ENCODE results near the gene POU2AF3.
A peak's percentile ranks its signal among the peaks of the same experiment; 100 is the strongest.

The POU2AF3 gene, protein sequence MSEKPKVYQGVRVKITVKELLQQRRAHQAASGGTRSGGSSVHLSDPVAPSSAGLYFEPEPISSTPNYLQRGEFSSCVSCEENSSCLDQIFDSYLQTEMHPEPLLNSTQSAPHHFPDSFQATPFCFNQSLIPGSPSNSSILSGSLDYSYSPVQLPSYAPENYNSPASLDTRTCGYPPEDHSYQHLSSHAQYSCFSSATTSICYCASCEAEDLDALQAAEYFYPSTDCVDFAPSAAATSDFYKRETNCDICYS

DNA sequence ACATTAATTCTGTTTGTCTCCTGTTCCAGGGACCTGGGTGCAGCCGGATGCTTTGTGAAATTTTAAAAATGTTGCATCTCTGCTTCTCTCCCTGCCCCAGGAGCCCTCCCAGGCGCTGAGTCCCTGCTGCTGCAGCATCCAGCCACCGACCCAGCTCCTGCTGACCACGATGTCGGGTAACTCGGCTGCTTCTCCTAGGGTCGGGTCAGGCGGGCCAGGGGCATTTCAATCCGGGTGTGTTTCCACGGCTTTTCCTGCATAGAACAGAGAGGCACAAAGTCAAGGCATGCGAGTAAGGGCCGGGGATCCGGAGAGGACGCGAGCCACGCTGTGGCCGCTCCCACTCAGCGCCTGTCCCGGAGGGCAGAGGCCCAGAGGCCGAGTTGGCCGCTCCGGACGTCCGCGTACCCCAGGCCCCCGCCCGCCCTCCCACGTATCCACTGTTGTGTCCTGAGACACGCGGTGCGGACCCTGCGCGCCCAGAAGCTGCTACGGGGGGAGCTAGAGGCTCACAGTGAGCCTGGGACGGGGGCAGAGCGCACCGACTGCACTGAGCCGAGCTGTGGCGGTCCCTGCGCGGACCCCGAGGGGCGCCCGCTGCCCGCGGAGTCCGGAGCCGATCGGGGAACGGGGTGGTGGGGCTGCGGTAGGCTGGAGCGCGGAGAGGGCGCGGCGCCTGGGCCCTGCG, at the start of gene POU2AF3:
POU2AF3 (plus strand) TSS at position 134 of the 688 bp plus-strand sequence; CDS start at position 170, 36 bp downstream.
- peak within 1 kb of the TSS; percentile 80 for H3K9ac ChIP-seq (ENCODE audit: insufficient read length, low read depth)
- no peaks in the 10 kb centered on the region for H3K36me3 ChIP-seq (ENCODE audit: insufficient read depth, insufficient read length, low read length)
- H3K4me3 ChIP-seq (ENCODE audit: insufficient read length, low read depth), result peak within 1 kb of the TSS; percentile 63
- H3K27me3 ChIP-seq (ENCODE audit: insufficient read depth, insufficient read length), result peaks cover 32% of the 10 kb centered on the region
- no peaks in the 10 kb centered on the region for H3K9me3 ChIP-seq (ENCODE audit: insufficient read depth, low read length)
- TF ChIP-seq YY1 (IDR thresholded peaks at IDR 0.05; ENCODE audit: insufficient read depth, insufficient read length) (no peak), ZNF274 (IDR thresholded peaks at IDR 0.05; ENCODE audit: low read depth, low read length) (no peak), SUZ12 (IDR thresholded peaks at IDR 0.05; ENCODE audit: extremely low read depth, insufficient read depth, insufficient read length) (no peak)
- H3K4me1 ChIP-seq (ENCODE audit: insufficient read depth, insufficient read length), result no peaks in the 10 kb centered on the region
- DNase-seq (ENCODE audit: low read depth, low spot score), result no peak

DNA sequence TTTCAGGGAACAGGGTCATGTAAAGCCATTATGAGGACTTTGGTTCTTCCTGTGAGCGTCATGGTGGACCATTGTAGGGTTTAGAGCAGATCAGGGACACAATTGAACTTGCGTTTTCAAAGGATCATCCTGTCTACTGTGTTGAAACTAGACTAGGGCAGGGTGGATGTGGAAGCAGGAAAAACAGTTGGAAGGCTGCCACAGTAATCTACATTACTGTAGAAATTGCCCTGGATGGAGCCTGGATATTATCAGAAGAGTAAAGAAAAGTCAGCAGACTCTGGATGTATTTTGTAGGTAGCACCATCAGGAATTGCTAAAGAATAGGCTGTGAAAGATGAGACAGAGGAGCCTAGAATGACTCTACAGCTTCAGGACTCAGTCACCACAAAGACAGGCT, 47.4 kb upstream of the POU2AF3 start:
- Histone ChIP-seq H3K9me3 (ENCODE audit: insufficient read depth, low read length) (no peaks in the 10 kb centered on the region), H3K36me3 (ENCODE audit: insufficient read depth, insufficient read length, low read length) (no peaks in the 10 kb centered on the region), H3K9ac (ENCODE audit: insufficient read length, low read depth) (no peak overlapping the region), H3K4me3 (ENCODE audit: insufficient read length, low read depth) (no peak overlapping the region), H3K27me3 (ENCODE audit: insufficient read depth, insufficient read length) (no peaks in the 10 kb centered on the region), H3K4me1 (ENCODE audit: insufficient read depth, insufficient read length) (no peaks in the 10 kb centered on the region)
- TF ChIP-seq YY1 (IDR thresholded peaks at IDR 0.05; ENCODE audit: insufficient read depth, insufficient read length), result no peak
- TF ChIP-seq ZNF274 (IDR thresholded peaks at IDR 0.05; ENCODE audit: low read depth, low read length), result no peak
- no peak for TF ChIP-seq SUZ12 (IDR thresholded peaks at IDR 0.05; ENCODE audit: extremely low read depth, insufficient read depth, insufficient read length)
- no peak for DNase-seq (ENCODE audit: low read depth, low spot score)

DNA sequence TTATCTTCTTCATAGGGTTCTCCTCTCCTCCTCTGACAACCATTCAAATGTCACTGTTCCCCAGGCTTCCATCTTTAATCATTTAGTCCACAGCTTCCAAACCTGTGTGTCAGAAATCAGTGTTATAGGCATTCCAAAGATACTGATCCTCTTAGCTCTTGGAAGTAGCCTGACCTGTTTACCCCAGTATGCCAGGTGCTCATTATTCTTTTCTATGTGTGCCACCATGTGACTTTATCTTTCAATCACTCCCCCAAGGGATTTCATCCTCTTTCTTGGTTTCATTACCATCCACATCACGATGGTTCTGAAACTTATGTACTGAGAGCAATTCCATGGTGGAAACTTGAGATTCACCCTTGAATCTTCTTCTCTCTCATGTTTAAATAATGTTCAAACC, 45.2 kb upstream of the POU2AF3 start:
- no peaks in the 10 kb centered on the region for H3K27me3 ChIP-seq (ENCODE audit: insufficient read depth, insufficient read length)
- H3K9ac ChIP-seq (ENCODE audit: insufficient read length, low read depth), result no peak overlapping the region
- TF ChIP-seq SUZ12 (IDR thresholded peaks at IDR 0.05; ENCODE audit: extremely low read depth, insufficient read depth, insufficient read length) (no peak), ZNF274 (IDR thresholded peaks at IDR 0.05; ENCODE audit: low read depth, low read length) (no peak)
- H3K4me1 ChIP-seq (ENCODE audit: insufficient read depth, insufficient read length), result no peaks in the 10 kb centered on the region
- no peak for DNase-seq (ENCODE audit: low read depth, low spot score)
- no peaks in the 10 kb centered on the region for H3K9me3 ChIP-seq (ENCODE audit: insufficient read depth, low read length)
- no peak overlapping the region for H3K4me3 ChIP-seq (ENCODE audit: insufficient read length, low read depth)
- H3K36me3 ChIP-seq (ENCODE audit: insufficient read depth, insufficient read length, low read length), result no peaks in the 10 kb centered on the region

DNA sequence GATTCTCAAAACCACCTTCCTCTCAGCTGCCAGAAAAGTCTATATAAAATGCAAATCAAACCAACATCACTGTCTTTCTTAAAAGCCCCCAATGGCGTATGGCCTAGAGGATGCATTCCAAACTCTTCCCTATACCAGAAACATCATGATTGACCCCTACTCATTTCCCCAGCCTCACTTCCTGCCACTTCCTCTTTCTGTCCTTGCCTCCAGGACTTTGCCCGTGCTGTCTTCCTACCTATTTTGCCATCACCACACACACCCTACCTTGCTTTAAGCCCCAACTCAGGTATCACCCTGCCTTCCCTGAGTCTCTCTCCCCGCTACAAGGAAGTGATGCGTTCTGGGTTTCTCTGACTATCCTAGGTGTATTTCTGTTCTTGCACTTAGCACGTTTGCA, 44.7 kb upstream of the POU2AF3 start:
- TF ChIP-seq YY1 (IDR thresholded peaks at IDR 0.05; ENCODE audit: insufficient read depth, insufficient read length), result no peak
- no peak for TF ChIP-seq ZNF274 (IDR thresholded peaks at IDR 0.05; ENCODE audit: low read depth, low read length)
- TF ChIP-seq SUZ12 (IDR thresholded peaks at IDR 0.05; ENCODE audit: extremely low read depth, insufficient read depth, insufficient read length), result no peak
- no peaks in the 10 kb centered on the region for H3K27me3 ChIP-seq (ENCODE audit: insufficient read depth, insufficient read length)
- H3K4me1 ChIP-seq (ENCODE audit: insufficient read depth, insufficient read length), result no peaks in the 10 kb centered on the region
- H3K9ac ChIP-seq (ENCODE audit: insufficient read length, low read depth), result no peak overlapping the region
- H3K9me3 ChIP-seq (ENCODE audit: insufficient read depth, low read length), result no peaks in the 10 kb centered on the region
- no peaks in the 10 kb centered on the region for H3K36me3 ChIP-seq (ENCODE audit: insufficient read depth, insufficient read length, low read length)
- no peak overlapping the region for H3K4me3 ChIP-seq (ENCODE audit: insufficient read length, low read depth)
- no peak for DNase-seq (ENCODE audit: low read depth, low spot score)

DNA sequence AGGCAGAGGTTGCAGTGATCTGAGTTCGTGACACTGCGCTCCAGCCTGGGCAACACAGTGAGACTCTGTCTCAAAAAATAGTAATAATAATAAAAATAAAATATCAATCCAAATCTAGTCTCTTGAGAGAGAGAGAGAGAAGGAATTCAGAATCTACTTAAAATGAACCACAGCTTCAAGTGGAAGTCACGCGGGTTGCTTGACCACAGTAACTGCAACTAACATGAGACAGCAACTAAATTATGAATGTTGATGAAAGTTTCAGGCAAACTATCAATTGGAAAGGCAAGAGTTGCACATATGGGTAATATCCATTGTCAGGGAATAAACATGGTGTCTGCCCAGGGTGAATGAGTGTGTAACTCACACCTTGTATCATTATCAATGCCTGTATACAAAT, 40.3 kb upstream of the POU2AF3 start:
- no peak for TF ChIP-seq YY1 (IDR thresholded peaks at IDR 0.05; ENCODE audit: insufficient read depth, insufficient read length)
- no peak for TF ChIP-seq ZNF274 (IDR thresholded peaks at IDR 0.05; ENCODE audit: low read depth, low read length)
- TF ChIP-seq SUZ12 (IDR thresholded peaks at IDR 0.05; ENCODE audit: extremely low read depth, insufficient read depth, insufficient read length), result no peak
- no peak for DNase-seq (ENCODE audit: low read depth, low spot score)
- Histone ChIP-seq H3K9me3 (ENCODE audit: insufficient read depth, low read length) (no peaks in the 10 kb centered on the region), H3K36me3 (ENCODE audit: insufficient read depth, insufficient read length, low read length) (no peaks in the 10 kb centered on the region), H3K27me3 (ENCODE audit: insufficient read depth, insufficient read length) (no peaks in the 10 kb centered on the region), H3K4me3 (ENCODE audit: insufficient read length, low read depth) (no peak overlapping the region), H3K9ac (ENCODE audit: insufficient read length, low read depth) (no peak overlapping the region), H3K4me1 (ENCODE audit: insufficient read depth, insufficient read length) (no peaks in the 10 kb centered on the region)

DNA sequence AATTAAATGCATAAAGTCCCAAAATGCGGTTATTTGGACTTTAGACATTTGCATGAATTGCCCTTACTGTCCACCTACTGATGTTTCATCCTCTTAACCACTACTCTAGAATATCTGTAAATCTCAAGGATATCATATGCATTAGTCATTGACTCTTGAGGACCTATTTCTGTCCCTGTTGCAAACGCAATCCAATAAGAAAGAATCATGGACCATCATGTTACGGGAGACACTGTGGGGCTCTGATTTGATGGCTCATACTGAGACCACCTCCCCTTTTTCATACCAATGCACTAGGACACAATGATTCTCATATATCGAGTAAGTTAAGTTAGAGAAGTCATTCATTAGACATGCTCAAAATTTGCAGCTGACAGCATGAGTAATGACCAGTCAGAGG, 38.5 kb upstream of the POU2AF3 start:
- no peak overlapping the region for H3K9ac ChIP-seq (ENCODE audit: insufficient read length, low read depth)
- no peaks in the 10 kb centered on the region for H3K9me3 ChIP-seq (ENCODE audit: insufficient read depth, low read length)
- H3K36me3 ChIP-seq (ENCODE audit: insufficient read depth, insufficient read length, low read length), result no peaks in the 10 kb centered on the region
- DNase-seq (ENCODE audit: low read depth, low spot score), result no peak
- no peak overlapping the region for H3K4me3 ChIP-seq (ENCODE audit: insufficient read length, low read depth)
- TF ChIP-seq SUZ12 (IDR thresholded peaks at IDR 0.05; ENCODE audit: extremely low read depth, insufficient read depth, insufficient read length) (no peak), ZNF274 (IDR thresholded peaks at IDR 0.05; ENCODE audit: low read depth, low read length) (no peak), YY1 (IDR thresholded peaks at IDR 0.05; ENCODE audit: insufficient read depth, insufficient read length) (no peak)
- no peaks in the 10 kb centered on the region for H3K27me3 ChIP-seq (ENCODE audit: insufficient read depth, insufficient read length)
- no peaks in the 10 kb centered on the region for H3K4me1 ChIP-seq (ENCODE audit: insufficient read depth, insufficient read length)

DNA sequence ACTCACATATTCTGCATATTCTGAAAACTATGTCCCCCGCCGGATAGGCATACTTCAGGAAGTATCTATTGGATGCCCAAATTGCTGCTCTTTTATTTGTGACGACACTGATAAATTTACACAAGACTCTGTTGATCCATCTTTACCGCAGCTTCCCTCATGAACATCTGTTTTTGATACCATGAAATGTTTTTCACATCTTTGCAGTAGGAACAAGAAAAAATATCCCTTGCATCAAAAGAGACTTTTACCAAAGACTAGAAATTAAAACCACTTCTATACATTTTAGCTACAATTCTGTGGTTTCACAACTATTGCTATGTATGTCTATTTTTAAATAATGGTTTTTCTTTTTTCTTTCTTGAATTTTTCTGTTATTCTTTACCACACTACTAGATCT, 37.5 kb upstream of the POU2AF3 start:
- H3K36me3 ChIP-seq (ENCODE audit: insufficient read depth, insufficient read length, low read length), result no peaks in the 10 kb centered on the region
- H3K9ac ChIP-seq (ENCODE audit: insufficient read length, low read depth), result no peak overlapping the region
- TF ChIP-seq SUZ12 (IDR thresholded peaks at IDR 0.05; ENCODE audit: extremely low read depth, insufficient read depth, insufficient read length) (no peak), ZNF274 (IDR thresholded peaks at IDR 0.05; ENCODE audit: low read depth, low read length) (no peak), YY1 (IDR thresholded peaks at IDR 0.05; ENCODE audit: insufficient read depth, insufficient read length) (no peak)
- H3K27me3 ChIP-seq (ENCODE audit: insufficient read depth, insufficient read length), result no peaks in the 10 kb centered on the region
- no peak overlapping the region for H3K4me3 ChIP-seq (ENCODE audit: insufficient read length, low read depth)
- H3K4me1 ChIP-seq (ENCODE audit: insufficient read depth, insufficient read length), result no peaks in the 10 kb centered on the region
- DNase-seq (ENCODE audit: low read depth, low spot score), result no peak
- H3K9me3 ChIP-seq (ENCODE audit: insufficient read depth, low read length), result no peaks in the 10 kb centered on the region
